HepG2 (cell line): ENCODE results near the gene SPTBN4. TPM values are rescaled to one million over a fixed set of nuclear protein-coding genes. Genes with fewer than 3 reads are reported as not detected.
A peak's percentile ranks its signal among the peaks of the same experiment; 100 is the strongest.

ENCODE experiments used
- ATAC-seq: fragments of 200-7000 bp; cut with Tn5 transposase; 3 replicates; pipeline ENCODE4 v1.9.1; 2020; ENCODE audit warnings: mild to moderate bottlenecking, moderate library complexity
- BruUV-seq: library from RNA; stranded (reverse); fragments of 400-500 nt; replicated peaks from 2 replicates; lab custom pipeline; 2021; lab: Mats Ljungman, UMichigan
- CTCF ChIA-PET: fragments of 300-600 bp; formaldehyde crosslinking; extraction: SDS; loops from one replicate; lab custom pipeline; 2021; ENCODE audit warnings: low total read pairs, inconsistent platforms, low intra/inter-chr PET ratio; lab: Yijun Ruan, JAX
- POLR2A ChIA-PET: fragments of 350-600 bp; sonication (Branson Sonifier 250); formaldehyde crosslinking; loops from one replicate; lab custom pipeline; 2020; ENCODE audit warnings: antibody characterized with exemption, inconsistent platforms; lab: Yijun Ruan, JAX
- DNase-seq: peaks from one replicate; pipeline ENCODE4 v3.0.0-alpha.2; 2015; ENCODE audit warnings: low spot score
- FAIRE-seq: peaks from 3 replicates; lab custom pipeline; 2011; peaks lifted over from hg19 to GRCh38; lab: Jason Lieb, UNC
- H2AFZ ChIP-seq: one replicate; pipeline ENCODE4 v1.6.1; 2011; ENCODE audit warnings: low read length, inconsistent platforms
- H3K27ac ChIP-seq: fragments of 300-600 bp; 3 replicates; pipeline ENCODE4 v1.8.0; 2011; ENCODE audit warnings: mixed run types, mild to moderate bottlenecking, mixed read lengths, low read length, inconsistent platforms; ENCODE audit not compliant: insufficient read depth; ENCODE audit errors: extremely low read length
- H3K27me3 ChIP-seq, 2 experiments: fragments of 200-600 bp in 1 of 2; 2 replicates in 1 of 2; 3 replicates in 1 of 2; pipeline versions ENCODE4 v1.6.0 to v1.8.0; 2011; ENCODE audit warnings: low read length in 2 of 2, mild to moderate bottlenecking in 2 of 2, moderate library complexity in 2 of 2, inconsistent platforms in 1 of 2; ENCODE audit not compliant: insufficient read depth in 2 of 2, control insufficient read depth in 1 of 2
- H3K36me3 ChIP-seq, 2 experiments: fragments of 200-600 bp in 1 of 2; replicated peaks in 1 of 2; 2 replicates in 1 of 2; 3 replicates in 1 of 2; pipeline versions ENCODE4 v1.5.1 to v1.8.0; 2011; ENCODE audit warnings: low read length in 2 of 2, inconsistent platforms in 1 of 2; ENCODE audit not compliant: insufficient read depth in 2 of 2, control insufficient read depth in 1 of 2
- H3K4me1 ChIP-seq: 2 replicates; pipeline ENCODE4 v1.5.1; 2012; ENCODE audit warnings: low read length, inconsistent platforms; ENCODE audit not compliant: insufficient read depth
- H3K4me2 ChIP-seq: 2 replicates; pipeline ENCODE4 v1.6.0; 2011; ENCODE audit warnings: low read depth, low read length, inconsistent platforms
- H3K4me3 ChIP-seq, 3 experiments: fragments of 200-600 bp in 1 of 3; sonication (generic), shearing (Covaris generic) in 1 of 3; replicated peaks in 1 of 3; 2 replicates each; pipeline ENCODE4 v1.5.1; 2011 to 2016; ENCODE audit warnings: low read length in 3 of 3, inconsistent platforms in 2 of 3, low read depth in 2 of 3, mild to moderate bottlenecking in 2 of 3, control low read depth in 1 of 3, mixed read lengths in 1 of 3; ENCODE audit not compliant: insufficient read depth in 1 of 3
- H3K79me2 ChIP-seq: one replicate; pipeline ENCODE4 v1.6.1; 2011; ENCODE audit warnings: low read length, inconsistent platforms; ENCODE audit not compliant: insufficient read depth
- H3K9ac ChIP-seq: 2 replicates; pipeline ENCODE4 v1.6.0; 2011; ENCODE audit warnings: mild to moderate bottlenecking, low read depth, low read length, inconsistent platforms; ENCODE audit not compliant: insufficient read depth
- H3K9me3 ChIP-seq: 2 replicates; pipeline ENCODE4 v1.5.1; 2012; ENCODE audit warnings: mild to moderate bottlenecking, low read length
- H4K20me1 ChIP-seq: 2 replicates; pipeline ENCODE4 v1.6.0; 2011; ENCODE audit warnings: inconsistent platforms, mild to moderate bottlenecking, low read length, moderate library complexity; ENCODE audit not compliant: insufficient read depth
- HMGXB3 ChIP-seq: sonication (generic); formaldehyde crosslinking; IDR thresholded peaks from 2 replicates; pipeline ENCODE4 v1.4.0; 2020; ENCODE audit warnings: missing genetic modification reagents, borderline replicate concordance
- JDP2 ChIP-seq: sonication (generic); formaldehyde crosslinking; IDR thresholded peaks from 2 replicates; pipeline ENCODE4 v1.8.1; 2022; ENCODE audit warnings: missing genetic modification reagents, borderline replicate concordance
- KLF12 ChIP-seq: sonication (generic); formaldehyde crosslinking; IDR thresholded peaks from 2 replicates; pipeline ENCODE4 v1.4.0; 2020; ENCODE audit warnings: missing genetic modification reagents, borderline replicate concordance
- MBD4 ChIP-seq: IDR thresholded peaks from 2 replicates; pipeline ENCODE4 v1.6.1; 2012; ENCODE audit warnings: low read length, inconsistent platforms, borderline replicate concordance
- NFYB ChIP-seq: sonication (generic); formaldehyde crosslinking; IDR thresholded peaks from 2 replicates; pipeline ENCODE4 v1.4.0; 2020; ENCODE audit warnings: missing genetic modification reagents
- NFYC ChIP-seq: IDR thresholded peaks from 2 replicates; pipeline ENCODE4 v1.6.1; 2016; ENCODE audit warnings: missing genetic modification reagents, missing compliant biosample characterization
- RFX1 ChIP-seq: fragments of 450-650 bp; IDR thresholded peaks from 2 replicates; pipeline ENCODE4 v1.6.1; 2017
- RFX3 ChIP-seq: IDR thresholded peaks from 2 replicates; pipeline ENCODE4 v1.6.1; 2016; ENCODE audit warnings: missing biosample characterization, missing genetic modification reagents
- RFX5 ChIP-seq: IDR thresholded peaks from 2 replicates; pipeline ENCODE4 v1.6.1; 2011; ENCODE audit warnings: low read depth, low read length, improper control_type of control experiment
- SMAD9 ChIP-seq: sonication (generic); formaldehyde crosslinking; IDR thresholded peaks from 2 replicates; pipeline ENCODE4 v1.5.1; 2020; ENCODE audit warnings: mild to moderate bottlenecking, missing genetic modification reagents
- SRY ChIP-seq: sonication (generic); formaldehyde crosslinking; IDR thresholded peaks from 2 replicates; pipeline ENCODE4 v1.8.0; 2022; ENCODE audit warnings: mild to moderate bottlenecking, missing genetic modification reagents
- ZFP90 ChIP-seq: sonication (generic); formaldehyde crosslinking; IDR thresholded peaks from 2 replicates; pipeline ENCODE4 v1.8.0; 2022; ENCODE audit warnings: missing genetic modification reagents, mild to moderate bottlenecking, inconsistent platforms, borderline replicate concordance
- ZKSCAN1 ChIP-seq: fragments of 150-350 bp; IDR thresholded peaks from 2 replicates; pipeline ENCODE4 v1.6.1; 2014; ENCODE audit warnings: low read length
- ZNF552 ChIP-seq: sonication (generic); formaldehyde crosslinking; IDR thresholded peaks from 2 replicates; pipeline ENCODE4 v1.9.0; 2022; ENCODE audit warnings: missing genetic modification reagents, mild to moderate bottlenecking, borderline replicate concordance
- ZNF670 ChIP-seq: sonication (generic); formaldehyde crosslinking; IDR thresholded peaks from 2 replicates; pipeline ENCODE4 v1.8.0; 2022; ENCODE audit warnings: mild to moderate bottlenecking, missing genetic modification reagents, borderline replicate concordance
- WGBS: methylation state at CpG from one replicate; pipeline ENCODE4 v1.1.6; 2017; ENCODE audit warnings: low lambda C conversion rate; 5-methylcytosine and 5-hydroxymethylcytosine counted together
- in situ Hi-C: cut with HindIII; loops from 2 replicates; pipeline ENCODE4 v1.10.0; 2017; ENCODE audit warnings: low pct_unique_long_range_greater_than_20kb; ENCODE audit not compliant: extremely low pct_ligation_motif_present
- intact Hi-C: fragments of 100-400 bp; cut with micrococcal nuclease; formaldehyde crosslinking; loops from one replicate; pipeline ENCODE4 v1.10.0; 2022; ENCODE audit not compliant: unreplicated experiment
- polyA plus RNA-seq, 8 experiments: library from polyadenylated mRNA; depleted of rRNA in 3 of 8; stranded (reverse) in 7 of 8; unstranded in 1 of 8; fragments of >200 nt; fragmentation: Illumina TruSeq in 4 of 8; extraction: Trizol in 4 of 8; gene quantifications; 2 replicates each; pipeline versions ENCODE4 v1.2.1 to v1.2.3, GENCODE V29; 2011 to 2016; ENCODE audit warnings: low read depth in 4 of 8, missing spikeins in 1 of 8, mixed read lengths in 1 of 8; ENCODE audit not compliant: insufficient read depth in 1 of 8
- total RNA-seq, 5 experiments: library from RNA; depleted of rRNA; stranded (reverse); fragments of >200 nt; fragmentation: Illumina TruSeq; extraction: Trizol; gene quantifications; 2 replicates each; pipeline ENCODE4 v1.2.3, GENCODE V29; 2016; ENCODE audit warnings: low read depth in 1 of 5
- TF ChIP-seq, protein P1 (sequence below): sonication (generic); formaldehyde crosslinking; IDR thresholded peaks from 2 replicates; pipeline ENCODE4 v1.8.0; 2022; ENCODE audit warnings: missing genetic modification reagents, mild to moderate bottlenecking, moderate library complexity, borderline replicate concordance
- TF ChIP-seq, protein P2 (sequence below), 2 experiments: sonication (generic) in 1 of 2; formaldehyde crosslinking in 1 of 2; IDR thresholded peaks; 2 replicates each; pipeline versions ENCODE4 v1.5.1 to v1.6.1; 2011 to 2020; ENCODE audit warnings: borderline replicate concordance in 1 of 2, low read depth in 1 of 2, low read length in 1 of 2, mild to moderate bottlenecking in 1 of 2, missing genetic modification reagents in 1 of 2, moderate library complexity in 1 of 2

Gene SPTBN4
- total and polyA plus RNA-seq, 2 of the 13 experiments (the other 11 are each of a cell fraction or from before 2014, with no cell fraction given), result 0.11 TPM

DNA sequence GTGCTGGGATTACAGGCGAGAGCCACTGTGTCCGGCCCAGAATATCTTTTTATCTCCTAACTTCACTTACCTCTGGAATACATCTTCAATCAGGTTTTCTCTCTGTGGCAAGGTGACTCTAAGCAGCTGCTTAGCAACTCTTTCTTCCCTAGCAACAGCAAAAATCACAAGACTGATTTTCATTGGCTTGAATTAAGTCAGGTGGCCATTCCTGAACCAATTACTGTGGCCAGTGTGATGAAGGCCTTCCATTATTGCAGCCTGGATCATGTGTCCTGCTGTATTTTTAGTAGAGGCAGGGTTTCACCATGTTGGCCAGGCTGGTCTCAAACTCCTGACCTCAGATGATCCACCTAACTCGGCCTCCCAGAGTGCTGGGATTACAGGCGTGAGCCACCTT is 125.4 kb downstream of the SPTBN4 start:
- in situ Hi-C loops, result no loop called here
- POLR2A ChIA-PET, result no interaction called here
- FAIRE-seq, result no peak
- TF ChIP-seq MBD4 (no peak), RFX3 (CRISPR knock-in tag) (0 out of 2 replicates have a peak, but pooled peaks have one; percentile 24), ZKSCAN1 (no peak), HMGXB3 (CRISPR knock-in tag) (no peak), SRY (CRISPR knock-in tag) (no peak), ZNF552 (no peak), RFX5 (peak; percentile 98), JDP2 (CRISPR knock-in tag) (no peak), NFYB (CRISPR knock-in tag) (peak; percentile 60), ZFP90 (CRISPR knock-in tag) (no peak), RFX1 (0 out of 2 replicates have a peak, but pooled peaks have one; percentile 15), NFYC (peak; percentile 68), ZNF670 (no peak), SMAD9 (CRISPR knock-in tag) (no peak), KLF12 (CRISPR knock-in tag) (no peak)
- TF ChIP-seq, protein P1, sequence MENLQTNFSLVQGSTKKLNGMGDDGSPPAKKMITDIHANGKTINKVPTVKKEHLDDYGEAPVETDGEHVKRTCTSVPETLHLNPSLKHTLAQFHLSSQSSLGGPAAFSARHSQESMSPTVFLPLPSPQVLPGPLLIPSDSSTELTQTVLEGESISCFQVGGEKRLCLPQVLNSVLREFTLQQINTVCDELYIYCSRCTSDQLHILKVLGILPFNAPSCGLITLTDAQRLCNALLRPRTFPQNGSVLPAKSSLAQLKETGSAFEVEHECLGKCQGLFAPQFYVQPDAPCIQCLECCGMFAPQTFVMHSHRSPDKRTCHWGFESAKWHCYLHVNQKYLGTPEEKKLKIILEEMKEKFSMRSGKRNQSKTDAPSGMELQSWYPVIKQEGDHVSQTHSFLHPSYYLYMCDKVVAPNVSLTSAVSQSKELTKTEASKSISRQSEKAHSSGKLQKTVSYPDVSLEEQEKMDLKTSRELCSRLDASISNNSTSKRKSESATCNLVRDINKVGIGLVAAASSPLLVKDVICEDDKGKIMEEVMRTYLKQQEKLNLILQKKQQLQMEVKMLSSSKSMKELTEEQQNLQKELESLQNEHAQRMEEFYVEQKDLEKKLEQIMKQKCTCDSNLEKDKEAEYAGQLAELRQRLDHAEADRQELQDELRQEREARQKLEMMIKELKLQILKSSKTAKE (CRISPR knock-in tag), result no peak
- TF ChIP-seq, protein P2, sequence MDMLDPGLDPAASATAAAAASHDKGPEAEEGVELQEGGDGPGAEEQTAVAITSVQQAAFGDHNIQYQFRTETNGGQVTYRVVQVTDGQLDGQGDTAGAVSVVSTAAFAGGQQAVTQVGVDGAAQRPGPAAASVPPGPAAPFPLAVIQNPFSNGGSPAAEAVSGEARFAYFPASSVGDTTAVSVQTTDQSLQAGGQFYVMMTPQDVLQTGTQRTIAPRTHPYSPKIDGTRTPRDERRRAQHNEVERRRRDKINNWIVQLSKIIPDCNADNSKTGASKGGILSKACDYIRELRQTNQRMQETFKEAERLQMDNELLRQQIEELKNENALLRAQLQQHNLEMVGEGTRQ (IDR thresholded peaks at IDR 0.05; ENCODE audit: low read depth, low read length), result peak; percentile 67
- TF ChIP-seq, protein P2 (CRISPR knock-in tag; IDR thresholded peaks at IDR 0.05; ENCODE audit: borderline replicate concordance), result peak; percentile 72; the same call in 1 of the 2 replicates

More for the DNA sequence above, 125.4 kb downstream of the SPTBN4 start:
- Histone ChIP-seq H3K9ac (no peak overlapping the region), H3K27me3 (peaks cover 0 to 8% of the 10 kb centered on the region in 2 experiments; a peak in 3 of 5 replicates), H3K4me2 (no peak overlapping the region), H3K4me3 (no peak overlapping the region), H4K20me1 (no peaks in the 10 kb centered on the region), H2AFZ (no peak overlapping the region), H3K4me1 (peaks cover 1% of the 10 kb centered on the region; the same call in 1 of the 2 replicates), H3K27ac (no peak overlapping the region), H3K36me3 (no peaks in the 10 kb centered on the region), H3K79me2 (no peaks in the 10 kb centered on the region), H3K9me3 (no peaks in the 10 kb centered on the region)
- DNase-seq (peak; percentile 36), ATAC-seq (no peak)
- WGBS, result 64% methylated on average over 4 of the region's 4 CpGs
- CTCF ChIA-PET, result no interaction called here
- intact Hi-C loops, result no loop called here
- BruUV-seq, result no TSS peak
